Sigmoid colon (tissue), 4 donors: ENCODE measurements around the gene SYNGR1.

Source experiments
- POLR2A ChIP-seq, 2 donors: fragments of 450-650 bp; IDR thresholded peaks; one replicate each; pipeline ENCODE4 v1.6.1; 2016; ENCODE audit warnings: antibody characterized with exemption in 2 of 2, mild to moderate bottlenecking in 2 of 2, moderate library complexity in 2 of 2
- POLR2AphosphoS5 ChIP-seq, 4 donors: sonication (generic); formaldehyde crosslinking; IDR thresholded peaks; one replicate each; pipeline ENCODE4 v1.6.1; 2017; ENCODE audit warnings: antibody characterized with exemption in 4 of 4
- TF ChIP-seq, protein P1 (sequence below), 4 experiments: fragments of 450-650 bp in 3 of 4; fragments of 200-600 bp in 1 of 4; IDR thresholded peaks; one replicate each; pipeline ENCODE4 v1.5.1; 2016 to 2019; ENCODE audit warnings: antibody characterized with exemption in 4 of 4, mild to moderate bottlenecking in 3 of 4, moderate library complexity in 2 of 4

DNA sequence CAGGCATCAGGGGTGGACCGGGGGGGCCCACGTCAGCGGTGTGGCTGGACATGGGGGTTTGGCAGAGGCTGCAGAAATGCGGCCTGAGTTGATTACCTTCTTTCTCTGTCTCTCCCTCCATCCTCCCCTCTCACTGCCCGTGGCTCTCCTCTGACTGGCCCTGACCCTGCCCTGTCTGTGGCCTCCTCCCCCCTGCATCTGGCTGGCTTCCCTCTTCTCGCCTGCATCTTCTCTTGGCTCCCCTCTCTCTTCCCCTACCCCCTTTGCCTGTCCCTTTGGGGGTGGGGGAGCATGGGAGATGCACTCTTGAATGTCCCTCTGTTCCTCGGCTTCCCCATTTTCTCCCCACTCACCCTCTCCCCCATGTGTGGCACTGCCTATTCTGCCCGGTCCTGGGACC lies 25.9 kb downstream of the SYNGR1 start:
- TF ChIP-seq, protein P1, sequence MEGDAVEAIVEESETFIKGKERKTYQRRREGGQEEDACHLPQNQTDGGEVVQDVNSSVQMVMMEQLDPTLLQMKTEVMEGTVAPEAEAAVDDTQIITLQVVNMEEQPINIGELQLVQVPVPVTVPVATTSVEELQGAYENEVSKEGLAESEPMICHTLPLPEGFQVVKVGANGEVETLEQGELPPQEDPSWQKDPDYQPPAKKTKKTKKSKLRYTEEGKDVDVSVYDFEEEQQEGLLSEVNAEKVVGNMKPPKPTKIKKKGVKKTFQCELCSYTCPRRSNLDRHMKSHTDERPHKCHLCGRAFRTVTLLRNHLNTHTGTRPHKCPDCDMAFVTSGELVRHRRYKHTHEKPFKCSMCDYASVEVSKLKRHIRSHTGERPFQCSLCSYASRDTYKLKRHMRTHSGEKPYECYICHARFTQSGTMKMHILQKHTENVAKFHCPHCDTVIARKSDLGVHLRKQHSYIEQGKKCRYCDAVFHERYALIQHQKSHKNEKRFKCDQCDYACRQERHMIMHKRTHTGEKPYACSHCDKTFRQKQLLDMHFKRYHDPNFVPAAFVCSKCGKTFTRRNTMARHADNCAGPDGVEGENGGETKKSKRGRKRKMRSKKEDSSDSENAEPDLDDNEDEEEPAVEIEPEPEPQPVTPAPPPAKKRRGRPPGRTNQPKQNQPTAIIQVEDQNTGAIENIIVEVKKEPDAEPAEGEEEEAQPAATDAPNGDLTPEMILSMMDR (IDR thresholded peaks at IDR 0.05): no peak
- TF ChIP-seq POLR2AphosphoS5 (IDR thresholded peaks at IDR 0.05) (no peak), POLR2A (IDR thresholded peaks at IDR 0.05) (no peak)
